Esophagus muscularis mucosa (tissue), 4 donors: ENCODE data around the gene IRAK1. TPM values are rescaled to one million over a fixed set of nuclear protein-coding genes. Genes with fewer than 3 reads are reported as not detected.

Source experiments
- DNase-seq: peaks from one replicate; pipeline ENCODE4 v3.0.0-alpha.2; 2017; ENCODE audit errors: extremely low spot score
- H3K27ac ChIP-seq, 4 donors: fragments of 200-600 bp; sonication (generic); replicated peaks in 1 of 4; 1 replicate in 3 of 4; 2 replicates in 1 of 4; pipeline ENCODE4 v1.5.1; 2016 to 2019; ENCODE audit warnings: mild to moderate bottlenecking in 1 of 4
- H3K27me3 ChIP-seq, 4 donors: fragments of 200-600 bp; sonication (generic); one replicate each; pipeline versions ENCODE4 v1.5.1 to v1.6.0; 2016 to 2019
- H3K36me3 ChIP-seq, 4 donors: fragments of 200-600 bp; sonication (generic); one replicate each; pipeline ENCODE4 v1.5.1; 2016 to 2019
- H3K4me1 ChIP-seq, 4 donors: fragments of 200-600 bp; sonication (generic); one replicate each; pipeline ENCODE4 v1.5.1; 2016 to 2019
- H3K4me3 ChIP-seq, 4 donors: fragments of 200-600 bp; sonication (generic); 1 replicate in 2 of 4; 2 replicates in 2 of 4; pipeline ENCODE4 v1.5.1; 2016 to 2019; ENCODE audit warnings: mild to moderate bottlenecking in 4 of 4, moderate library complexity in 1 of 4
- H3K9me3 ChIP-seq, 4 donors: fragments of 200-600 bp; sonication (generic); 1 replicate in 3 of 4; 2 replicates in 1 of 4; pipeline ENCODE4 v1.5.1; 2016 to 2019
- CTCF ChIP-seq, 3 experiments: fragments of 200-600 bp in 2 of 3; fragments of 450-650 bp in 1 of 3; sonication (generic) in 2 of 3; IDR thresholded peaks; one replicate each; pipeline ENCODE4 v1.5.1; 2017 to 2019; ENCODE audit warnings: antibody characterized with exemption in 3 of 3, mild to moderate bottlenecking in 2 of 3, moderate library complexity in 1 of 3
- EP300 ChIP-seq: sonication (generic); formaldehyde crosslinking; IDR thresholded peaks from one replicate; pipeline ENCODE4 v1.6.1; 2017; ENCODE audit warnings: antibody characterized with exemption
- POLR2A ChIP-seq: fragments of 450-650 bp; IDR thresholded peaks from one replicate; pipeline ENCODE4 v1.6.1; 2017; ENCODE audit warnings: antibody characterized with exemption, moderate library complexity, mild to moderate bottlenecking, low read depth
- POLR2AphosphoS5 ChIP-seq, 2 donors: sonication (generic); formaldehyde crosslinking; IDR thresholded peaks; one replicate each; pipeline ENCODE4 v1.6.1; 2017; ENCODE audit warnings: antibody characterized with exemption in 2 of 2
- WGBS: methylation state at CpG from one replicate; pipeline ENCODE4 v1.1.5; 2018; 5-methylcytosine and 5-hydroxymethylcytosine counted together
- intact Hi-C: fragments of 100-400 bp; cut with DNase I; formaldehyde crosslinking; loops from one replicate; pipeline ENCODE4 v1.15.1; 2023
- total RNA-seq, 4 donors: library from RNA; depleted of rRNA; stranded (reverse); fragments of >200 nt; gene quantifications; one replicate each; pipeline versions ENCODE4 v1.1.0 to v1.2.1, GENCODE V29; 2016

Gene IRAK1
- total RNA-seq, 4 donors from 2014 or later = 50.5 to 74.9 (median 67.6) TPM

GRCh38 chrX:154020536-154021115, 924 bp upstream of the IRAK1 start:
- Histone ChIP-seq H3K4me1 (peaks cover 9 to 40% (median 34%) of the 10 kb centered on the region in 4 donors), H3K9me3 (no peaks in the 10 kb centered on the region), H3K4me3 (peak overlapping the region; percentile 60 to 71 (median 63)), H3K36me3 (peaks cover 0 to 25% (median 18%) of the 10 kb centered on the region in 4 donors), H3K27me3 (no peaks in the 10 kb centered on the region), H3K27ac (peak overlapping the region; percentile 84 to 90 (median 86))
- TF ChIP-seq EP300 = no peak
- TF ChIP-seq POLR2A = no peak
- no peak for TF ChIP-seq CTCF (IDR thresholded peaks at IDR 0.05)
- TF ChIP-seq POLR2AphosphoS5 (IDR thresholded peaks at IDR 0.05) = no peak
- intact Hi-C loops = no loop called here
- no peak for DNase-seq
- 75% methylated on average over 7 of the region's 9 CpGs for WGBS

GRCh38 chrX:154019061-154019621, 561 bp downstream of the IRAK1 start:
- Histone ChIP-seq H3K27ac (peak overlapping the region; percentile 77 to 90 (median 86)), H3K9me3 (no peaks in the 10 kb centered on the region), H3K4me1 (peaks cover 6 to 39% (median 31%) of the 10 kb centered on the region in 4 donors), H3K4me3 (peak overlapping the region; percentile 60 to 71 (median 63)), H3K27me3 (no peaks in the 10 kb centered on the region), H3K36me3 (peaks cover 0 to 33% (median 23%) of the 10 kb centered on the region in 4 donors)
- 40% methylated on average over 17 of the region's 45 CpGs for WGBS
- no peak for TF ChIP-seq POLR2AphosphoS5 (IDR thresholded peaks at IDR 0.05)
- TF ChIP-seq POLR2A = no peak
- TF ChIP-seq CTCF (IDR thresholded peaks at IDR 0.05) = no peak
- no peak for TF ChIP-seq EP300
- no peak for DNase-seq
- intact Hi-C loops = loop anchor here (5.0 kb wide), 1 partner anchor 33 kb away; no protein-coding TSS in a partner anchor

- peaks cover 6 to 44% (median 35%) of the 10 kb centered on the region in 4 donors for H3K4me1 ChIP-seq
- H3K9me3 ChIP-seq = no peaks in the 10 kb centered on the region
- H3K27me3 ChIP-seq = no peaks in the 10 kb centered on the region
- H3K4me3 ChIP-seq = peak overlapping the region; percentile 60 to 71 (median 63)
- H3K27ac ChIP-seq = peak overlapping the region; percentile 77 to 90 (median 86)
- TF ChIP-seq POLR2AphosphoS5 (IDR thresholded peaks at IDR 0.05) (no peak), EP300 (no peak), CTCF (IDR thresholded peaks at IDR 0.05) (no peak), POLR2A (no peak)
- 90% methylated on average over 10 of the region's 15 CpGs for WGBS
- peaks cover 0 to 33% (median 23%) of the 10 kb centered on the region in 4 donors for H3K36me3 ChIP-seq
- intact Hi-C loops = loop anchor here (5.0 kb wide), 1 partner anchor 34 kb away; no protein-coding TSS in a partner anchor
- DNase-seq = no peak
These were observed 1.1 kb downstream of the IRAK1 start for GRCh38 chrX:154018518-154019060.

- no peaks in the 10 kb centered on the region for H3K9me3 ChIP-seq
- peaks cover 6 to 50% (median 36%) of the 10 kb centered on the region in 4 donors for H3K4me1 ChIP-seq
- intact Hi-C loops = loop anchor here (5.0 kb wide), 1 partner anchor 34 kb away; no protein-coding TSS in a partner anchor
- no peak for DNase-seq
- no peaks in the 10 kb centered on the region for H3K27me3 ChIP-seq
- H3K4me3 ChIP-seq = peak overlapping the region in 1 of 4 donors; percentile 71
- H3K27ac ChIP-seq = peak overlapping the region in 3 of 4 donors; percentile 77 to 90 (median 83)
- whole genome bisulfite sequencing = 83% methylated on average over 21 of the region's 26 CpGs
- TF ChIP-seq CTCF (IDR thresholded peaks at IDR 0.05) (no peak), EP300 (no peak), POLR2AphosphoS5 (IDR thresholded peaks at IDR 0.05) (no peak), POLR2A (no peak)
- peaks cover 0 to 33% (median 23%) of the 10 kb centered on the region in 4 donors for H3K36me3 ChIP-seq
These were observed 1.8 kb downstream of the IRAK1 start for GRCh38 chrX:154017766-154018517.
